Measurements from ENCODE around the gene ARMC9.

Gene ARMC9

GRCh38 chr2:231315896-231316295, 117.5 kb downstream of the ARMC9 start:
- DNase-seq (ENCODE audit: low spot score), result no peak

GRCh38 chr2:231317579-231317978, 119.1 kb downstream of the ARMC9 start:
- no peak for DNase-seq (ENCODE audit: low spot score)

- no peak for DNase-seq (ENCODE audit: low spot score)
These were observed 120.0 kb downstream of the ARMC9 start for GRCh38 chr2:231318436-231318835.

GRCh38 chr2:231318954-231319353, 120.5 kb downstream of the ARMC9 start:
- DNase-seq (ENCODE audit: low spot score), result no peak

GRCh38 chr2:231319867-231320266, 121.4 kb downstream of the ARMC9 start:
- DNase-seq (ENCODE audit: low spot score), result no peak

- no peak for DNase-seq (ENCODE audit: low spot score)
These were observed 122.6 kb downstream of the ARMC9 start for GRCh38 chr2:231321021-231321420.

GRCh38 chr2:231321556-231322334, 123.3 kb downstream of the ARMC9 start:
- DNase-seq (ENCODE audit: low spot score), result no peak

GRCh38 chr2:231323316-231323715, 124.9 kb downstream of the ARMC9 start:
- no peak for DNase-seq (ENCODE audit: low spot score)

- no peak for DNase-seq (ENCODE audit: low spot score)
These were observed 127.4 kb downstream of the ARMC9 start for GRCh38 chr2:231325826-231326225.

- DNase-seq (ENCODE audit: low spot score), result no peak
These were observed 128.0 kb downstream of the ARMC9 start for GRCh38 chr2:231326404-231326803.

- no peak for DNase-seq (ENCODE audit: low spot score)
These were observed 131.9 kb downstream of the ARMC9 start for GRCh38 chr2:231330311-231330710.

GRCh38 chr2:231331533-231331932, 133.1 kb downstream of the ARMC9 start:
- DNase-seq (ENCODE audit: low spot score), result no peak

- DNase-seq (ENCODE audit: low spot score), result no peak
These were observed 134.0 kb downstream of the ARMC9 start for GRCh38 chr2:231332388-231332787.

GRCh38 chr2:231332872-231333500, 134.6 kb downstream of the ARMC9 start:
- no peak for DNase-seq (ENCODE audit: low spot score)

- no peak for DNase-seq (ENCODE audit: low spot score)
These were observed 135.9 kb downstream of the ARMC9 start for GRCh38 chr2:231334179-231334930.

- DNase-seq (ENCODE audit: low spot score), result no peak
These were observed 136.6 kb downstream of the ARMC9 start for GRCh38 chr2:231334981-231335380.

- DNase-seq (ENCODE audit: low spot score), result no peak
These were observed 137.2 kb downstream of the ARMC9 start for GRCh38 chr2:231335591-231335990.

GRCh38 chr2:231336236-231336635, 137.8 kb downstream of the ARMC9 start:
- no peak for DNase-seq (ENCODE audit: low spot score)

GRCh38 chr2:231336700-231337099, 138.3 kb downstream of the ARMC9 start:
- DNase-seq (ENCODE audit: low spot score), result no peak

- DNase-seq (ENCODE audit: low spot score), result no peak
These were observed 139.7 kb downstream of the ARMC9 start for GRCh38 chr2:231337807-231338759.

- no peak for DNase-seq (ENCODE audit: low spot score)
These were observed 140.9 kb downstream of the ARMC9 start for GRCh38 chr2:231339316-231339715.

- DNase-seq (ENCODE audit: low spot score), result no peak
These were observed 142.7 kb downstream of the ARMC9 start for GRCh38 chr2:231341100-231341499.

Measured in cerebellar cortex (tissue), 1 donor.